ENCODE measurements around the gene CACYBP.

GRCh38 chr1:175045097-175045496 is 45.4 kb downstream of the CACYBP start:
- no peak for TF ChIP-seq CTCF (conservative IDR thresholded peaks at IDR 0.05; ENCODE audit: low read depth in 2 of 2)
- TF ChIP-seq EZH2 (IDR thresholded peaks at IDR 0.05; ENCODE audit: low read depth, unreplicated experiment) = no peak
- TF ChIP-seq POLR2AphosphoS5 (IDR thresholded peaks at IDR 0.05; ENCODE audit: low read depth) = no peak
- no peak for TF ChIP-seq EZH2phosphoT487 (IDR thresholded peaks at IDR 0.05; ENCODE audit: unreplicated experiment)
- no peak for TF ChIP-seq REST (IDR thresholded peaks at IDR 0.05; ENCODE audit: unreplicated experiment)
- TF ChIP-seq ZNF331 (CRISPR knock-in tag; IDR thresholded peaks at IDR 0.05; ENCODE audit: low read depth) = no peak
- no peak for TF ChIP-seq NANOG (IDR thresholded peaks at IDR 0.05; ENCODE audit: borderline replicate concordance)
- TF ChIP-seq CREB1 (CRISPR knock-in tag; IDR thresholded peaks at IDR 0.05; ENCODE audit: low read depth) = no peak
- no peak for TF ChIP-seq STAT1 (IDR thresholded peaks at IDR 0.05; ENCODE audit: unreplicated experiment)
